Endothelial cell (in vitro differentiated cells): Measurements from ENCODE around the gene ECI1. TPM values are rescaled to one million over a fixed set of nuclear protein-coding genes. Genes with fewer than 3 reads are reported as not detected.

Experiments used
- DNase-seq: peaks from one replicate; pipeline ENCODE4 v3.0.0; 2021; ENCODE audit warnings: low spot score
- H3K27ac Mint-ChIP-seq: one replicate; pipeline ENCODE4 v1.8.0; 2021; ENCODE audit warnings: mixed read lengths, inconsistent platforms; ENCODE audit not compliant: unreplicated experiment
- H3K27me3 Mint-ChIP-seq: one replicate; pipeline ENCODE4 v1.8.0; 2021; ENCODE audit warnings: mild to moderate bottlenecking, moderate library complexity, mixed read lengths, inconsistent platforms; ENCODE audit not compliant: unreplicated experiment
- H3K36me3 Mint-ChIP-seq: one replicate; pipeline ENCODE4 v1.8.0; 2021; ENCODE audit warnings: mild to moderate bottlenecking, low read depth, mixed read lengths, inconsistent platforms; ENCODE audit not compliant: unreplicated experiment
- H3K4me1 Mint-ChIP-seq: one replicate; pipeline ENCODE4 v1.8.0; 2021; ENCODE audit warnings: mild to moderate bottlenecking, mixed read lengths, inconsistent platforms; ENCODE audit not compliant: unreplicated experiment
- H3K4me3 Mint-ChIP-seq: one replicate; pipeline ENCODE4 v1.8.0; 2021; ENCODE audit warnings: mild to moderate bottlenecking, mixed read lengths, inconsistent platforms; ENCODE audit not compliant: unreplicated experiment
- H3K9me3 Mint-ChIP-seq: one replicate; pipeline ENCODE4 v1.8.0; 2021; ENCODE audit warnings: mixed read lengths, inconsistent platforms; ENCODE audit not compliant: unreplicated experiment
- total RNA-seq: library from RNA; stranded (reverse); fragmentation: NEBNext Ultra II Directional; extraction: Animal tissue kit (Norgen Biotek cat#: 25700); gene quantifications from one replicate; pipeline ENCODE4 v1.2.1, GENCODE V29; 2021; ENCODE audit not compliant: unreplicated experiment
- TF ChIP-seq, protein P1 (sequence below): fragments of 200-600 bp; sonication (generic); IDR thresholded peaks from one replicate; pipeline ENCODE4 v1.5.0; 2021; ENCODE audit warnings: antibody characterized with exemption; ENCODE audit not compliant: unreplicated experiment

ECI1 gene
- total RNA-seq, 1 donor from 2014 or later: 27.1 TPM

DNA sequence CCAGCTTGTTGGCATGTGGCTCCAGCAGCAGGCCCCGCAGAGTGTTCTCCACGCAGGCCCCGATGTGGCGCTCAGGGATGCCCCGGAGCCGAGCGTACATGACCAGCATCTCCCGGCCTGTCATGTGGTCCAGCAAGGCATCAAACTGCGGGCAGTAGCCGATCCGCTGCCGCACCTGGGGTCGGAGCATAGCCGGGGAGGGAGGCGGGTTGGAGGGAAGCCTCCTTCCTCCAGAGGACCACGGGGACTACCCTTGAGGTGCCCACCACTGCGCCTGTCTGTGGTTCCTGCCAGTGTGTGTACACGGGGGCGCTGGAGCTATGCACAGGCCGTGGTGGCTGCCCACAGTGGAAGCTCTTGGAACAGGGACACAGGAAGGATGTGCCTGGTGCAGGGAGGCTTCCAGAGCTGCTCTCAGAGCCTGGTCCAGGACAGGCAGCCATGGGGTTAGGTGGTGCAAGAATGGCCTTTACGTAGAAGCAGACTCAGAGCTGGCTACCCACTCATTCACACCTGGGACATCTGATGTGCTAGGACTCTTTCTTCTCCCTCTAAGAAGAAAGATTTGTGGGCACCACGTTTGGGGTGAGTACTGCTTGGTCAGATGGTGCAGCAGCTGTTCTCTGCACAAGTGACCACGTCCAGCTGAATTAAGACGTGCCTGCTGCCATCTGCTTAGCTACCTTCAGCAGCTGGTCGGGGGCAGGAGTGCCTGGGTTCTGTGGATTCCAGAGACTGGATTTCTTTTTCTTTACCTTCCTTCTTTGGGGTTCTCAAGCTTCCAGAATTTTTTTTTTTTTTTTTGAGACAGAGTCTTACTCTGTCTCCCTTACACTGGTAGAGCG, 27.8 kb upstream of the ECI1 start:
- no peak overlapping the region for H3K27ac Mint-ChIP-seq
- no peak for DNase-seq
- H3K27me3 Mint-ChIP-seq: peaks cover 14% of the 10 kb centered on the region
- no peaks in the 10 kb centered on the region for H3K4me1 Mint-ChIP-seq
- H3K4me3 Mint-ChIP-seq: no peak overlapping the region
- no peaks in the 10 kb centered on the region for H3K9me3 Mint-ChIP-seq
- peaks cover 11% of the 10 kb centered on the region for H3K36me3 Mint-ChIP-seq
- TF ChIP-seq, protein P1, sequence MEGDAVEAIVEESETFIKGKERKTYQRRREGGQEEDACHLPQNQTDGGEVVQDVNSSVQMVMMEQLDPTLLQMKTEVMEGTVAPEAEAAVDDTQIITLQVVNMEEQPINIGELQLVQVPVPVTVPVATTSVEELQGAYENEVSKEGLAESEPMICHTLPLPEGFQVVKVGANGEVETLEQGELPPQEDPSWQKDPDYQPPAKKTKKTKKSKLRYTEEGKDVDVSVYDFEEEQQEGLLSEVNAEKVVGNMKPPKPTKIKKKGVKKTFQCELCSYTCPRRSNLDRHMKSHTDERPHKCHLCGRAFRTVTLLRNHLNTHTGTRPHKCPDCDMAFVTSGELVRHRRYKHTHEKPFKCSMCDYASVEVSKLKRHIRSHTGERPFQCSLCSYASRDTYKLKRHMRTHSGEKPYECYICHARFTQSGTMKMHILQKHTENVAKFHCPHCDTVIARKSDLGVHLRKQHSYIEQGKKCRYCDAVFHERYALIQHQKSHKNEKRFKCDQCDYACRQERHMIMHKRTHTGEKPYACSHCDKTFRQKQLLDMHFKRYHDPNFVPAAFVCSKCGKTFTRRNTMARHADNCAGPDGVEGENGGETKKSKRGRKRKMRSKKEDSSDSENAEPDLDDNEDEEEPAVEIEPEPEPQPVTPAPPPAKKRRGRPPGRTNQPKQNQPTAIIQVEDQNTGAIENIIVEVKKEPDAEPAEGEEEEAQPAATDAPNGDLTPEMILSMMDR: no peak

DNA sequence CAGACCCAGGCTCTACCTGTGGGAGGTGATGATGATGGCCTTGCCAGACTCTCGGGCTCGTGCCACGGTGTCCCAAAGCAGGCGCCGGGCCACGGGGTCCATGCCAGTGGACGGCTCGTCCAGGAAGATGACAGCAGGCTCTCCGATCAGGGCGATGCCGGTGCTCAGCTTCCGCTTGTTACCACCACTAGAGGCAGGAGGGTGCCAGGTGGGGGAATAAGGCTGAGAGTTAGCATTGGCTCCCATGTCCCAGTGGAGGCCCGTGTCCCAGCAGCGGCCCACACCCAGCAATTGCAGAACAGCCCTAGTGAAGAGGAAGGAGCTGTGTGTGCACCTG, 26.9 kb upstream of the ECI1 start:
- Mint-ChIP-seq H3K4me3 (no peak overlapping the region), H3K27ac (no peak overlapping the region), H3K36me3 (peaks cover 6% of the 10 kb centered on the region), H3K27me3 (peaks cover 12% of the 10 kb centered on the region), H3K4me1 (no peaks in the 10 kb centered on the region), H3K9me3 (no peaks in the 10 kb centered on the region)
- no peak for DNase-seq
- TF ChIP-seq, protein P1: no peak

DNA sequence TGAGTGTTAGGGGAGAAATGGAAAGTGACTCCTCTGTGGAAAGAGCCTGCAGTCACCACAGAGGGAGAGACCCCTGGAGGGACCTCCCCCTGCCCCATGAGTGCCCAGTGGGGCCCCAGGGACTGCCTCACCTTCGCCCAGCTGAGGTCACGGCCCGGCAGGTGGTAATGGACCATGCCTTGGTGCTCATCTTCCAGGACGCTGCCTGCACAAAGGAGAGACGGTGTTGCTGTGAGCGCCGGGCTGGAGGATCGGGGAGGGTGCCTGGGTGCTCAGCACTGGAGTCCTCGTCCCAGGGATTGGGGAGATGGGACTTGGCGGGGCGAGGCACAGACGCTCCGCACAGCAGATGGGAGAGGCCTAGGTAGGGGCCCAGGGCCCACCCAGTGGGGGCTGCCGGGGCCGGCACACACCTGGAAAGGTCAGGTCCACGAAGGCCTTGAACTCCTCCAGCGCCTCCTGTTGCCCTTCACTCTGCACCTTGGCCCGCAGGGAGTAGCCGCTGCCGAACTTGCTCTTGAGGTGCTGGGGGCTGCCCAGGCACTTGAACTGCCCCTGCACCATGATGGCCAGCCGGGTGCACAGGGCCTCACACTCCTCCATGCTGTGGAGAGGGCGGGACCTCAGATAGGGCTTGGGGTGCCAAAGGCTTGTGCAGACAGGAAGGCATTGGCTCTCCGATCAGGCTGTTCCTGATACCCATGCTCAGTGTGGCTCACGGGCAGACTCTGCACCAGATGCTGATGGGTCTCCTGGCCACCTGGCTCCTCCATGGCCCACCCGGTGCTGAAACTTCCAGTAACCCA, 26.3 kb upstream of the ECI1 start:
- no peak for DNase-seq
- Mint-ChIP-seq H3K27me3 (peaks cover 12% of the 10 kb centered on the region), H3K36me3 (peaks cover 6% of the 10 kb centered on the region), H3K4me1 (no peaks in the 10 kb centered on the region), H3K9me3 (no peaks in the 10 kb centered on the region), H3K27ac (no peak overlapping the region), H3K4me3 (no peak overlapping the region)
- TF ChIP-seq, protein P1: no peak

DNA sequence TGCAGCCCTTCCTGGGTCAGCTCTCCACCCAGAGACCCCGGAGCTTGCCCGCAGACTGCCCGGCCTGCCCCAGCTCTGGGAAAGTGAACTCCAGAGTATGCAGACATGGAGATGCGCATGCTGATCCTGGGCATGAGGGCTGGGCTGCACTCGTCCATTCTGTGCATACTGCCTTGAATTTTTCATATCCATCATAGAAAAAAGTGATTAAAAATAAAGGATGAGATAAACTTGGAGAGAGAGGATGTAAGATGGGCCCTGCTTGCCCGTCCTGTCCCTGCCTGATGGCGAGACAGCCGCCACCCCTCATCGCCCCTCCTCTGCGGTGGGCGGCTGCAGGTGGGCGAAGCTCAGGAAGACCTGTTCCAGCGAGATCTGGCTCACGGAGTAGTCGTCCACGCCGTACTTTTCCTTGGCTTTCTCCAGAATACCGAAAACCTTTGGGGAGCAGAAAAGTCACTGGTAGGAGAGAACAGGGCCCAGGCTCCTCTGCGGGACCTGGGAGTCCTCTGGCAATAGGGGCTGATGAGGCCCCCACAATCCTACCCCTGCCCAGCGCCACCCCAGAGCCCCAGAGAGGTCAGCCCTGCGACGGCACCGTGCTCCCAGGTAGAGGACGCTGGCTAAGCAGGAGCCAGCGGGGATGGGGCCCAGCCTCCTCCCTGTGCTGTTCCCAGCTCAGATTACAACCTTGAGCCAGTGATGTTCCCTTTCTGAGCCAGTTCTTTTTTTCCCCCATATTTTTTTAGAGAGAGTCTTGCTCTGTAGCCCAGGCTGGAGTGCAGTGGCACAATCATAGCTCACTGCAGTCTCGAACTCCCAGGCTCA, 25.2 kb upstream of the ECI1 start:
- peaks cover 12% of the 10 kb centered on the region for H3K27me3 Mint-ChIP-seq
- no peak overlapping the region for H3K27ac Mint-ChIP-seq
- no peaks in the 10 kb centered on the region for H3K9me3 Mint-ChIP-seq
- no peaks in the 10 kb centered on the region for H3K4me1 Mint-ChIP-seq
- H3K4me3 Mint-ChIP-seq: no peak overlapping the region
- H3K36me3 Mint-ChIP-seq: peaks cover 6% of the 10 kb centered on the region
- TF ChIP-seq, protein P1: no peak
- DNase-seq: no peak
